Brain pericyte (primary cell): Measurements from ENCODE around the gene DUSP6.
A peak's percentile ranks its signal among the peaks of the same experiment; 100 is the strongest.

ENCODE experiments used
- DNase-seq: peaks from one replicate; pipeline ENCODE4 v3.0.0-alpha.2; 2012; ENCODE audit warnings: low read depth, low spot score

The DUSP6 gene, protein sequence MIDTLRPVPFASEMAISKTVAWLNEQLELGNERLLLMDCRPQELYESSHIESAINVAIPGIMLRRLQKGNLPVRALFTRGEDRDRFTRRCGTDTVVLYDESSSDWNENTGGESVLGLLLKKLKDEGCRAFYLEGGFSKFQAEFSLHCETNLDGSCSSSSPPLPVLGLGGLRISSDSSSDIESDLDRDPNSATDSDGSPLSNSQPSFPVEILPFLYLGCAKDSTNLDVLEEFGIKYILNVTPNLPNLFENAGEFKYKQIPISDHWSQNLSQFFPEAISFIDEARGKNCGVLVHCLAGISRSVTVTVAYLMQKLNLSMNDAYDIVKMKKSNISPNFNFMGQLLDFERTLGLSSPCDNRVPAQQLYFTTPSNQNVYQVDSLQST

GRCh38 chr12:89352492-89353187 lies at the start of gene DUSP6:
TSS of gene DUSP6 (minus strand) at chr12:89352501. CDS start at chr12:89352039, 462 bp downstream.
- DNase-seq: peak; percentile 86

DNA sequence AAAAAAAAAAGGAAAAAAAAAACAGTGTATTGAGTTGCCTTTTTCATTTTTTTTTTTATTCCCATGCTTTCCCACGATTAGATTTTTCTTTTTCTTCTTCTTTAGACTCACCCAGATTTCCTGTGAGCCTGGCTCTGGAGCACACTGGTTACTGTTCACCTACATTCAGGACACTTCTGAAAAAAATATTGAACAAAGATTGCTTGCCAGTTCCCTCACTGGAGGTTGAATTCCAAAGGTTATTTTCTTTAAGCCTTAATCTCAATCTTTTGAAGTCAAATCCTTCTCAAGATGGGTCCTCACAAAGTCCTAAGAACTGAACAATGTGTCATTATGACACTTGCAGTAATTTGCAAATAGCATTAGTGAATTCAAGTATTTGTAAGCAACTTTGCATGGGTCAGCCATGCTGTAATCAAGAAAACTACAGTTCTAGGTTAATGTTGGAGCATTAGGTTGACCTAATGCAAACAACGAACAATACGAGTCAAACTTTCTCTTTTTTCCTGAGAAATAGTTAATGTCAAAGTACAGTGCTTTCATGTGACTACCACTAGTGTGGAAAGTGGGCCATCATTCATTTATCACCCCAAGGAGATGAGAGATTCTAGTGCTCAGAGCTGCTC lies 49.2 kb upstream of the DUSP6 start:
- no peak for DNase-seq

DNA sequence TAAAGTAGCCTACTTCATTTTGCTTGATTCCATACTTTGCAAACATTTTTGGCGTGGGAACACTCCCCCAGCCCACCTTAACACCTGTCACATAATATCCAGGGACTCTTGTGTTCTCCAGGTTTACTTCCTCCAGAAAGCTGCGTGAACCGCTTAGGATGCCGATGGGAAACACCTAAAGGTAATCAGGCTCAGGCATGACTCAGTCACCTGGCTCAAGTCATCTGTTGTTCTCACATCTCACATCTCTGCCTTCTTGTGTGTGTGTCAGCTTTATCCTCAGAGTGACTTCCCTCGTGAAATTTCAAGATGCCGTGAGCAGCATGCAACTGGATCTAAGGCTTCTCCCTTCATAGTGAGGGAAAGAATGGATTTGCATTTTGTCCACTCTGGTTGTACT lies 48.1 kb upstream of the DUSP6 start:
- DNase-seq: no peak

DNA sequence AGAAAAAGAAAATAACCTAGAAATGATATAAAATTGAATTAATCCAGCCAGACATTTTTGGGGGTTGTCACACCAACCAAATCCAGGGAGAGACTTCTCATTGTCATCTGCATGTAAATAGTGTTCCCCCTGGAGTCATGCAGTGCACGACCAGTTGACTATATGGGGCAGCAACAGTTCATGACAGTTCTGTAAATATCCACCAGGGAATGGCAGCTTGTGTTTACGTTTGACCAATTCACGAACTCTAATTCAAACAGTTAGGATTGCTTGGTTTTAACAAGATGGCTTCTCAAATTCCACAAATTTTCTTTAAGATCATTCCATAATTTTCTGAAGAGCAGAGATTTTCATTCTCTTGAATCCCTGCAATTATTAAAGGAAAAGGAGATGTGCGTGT lies 43.4 kb upstream of the DUSP6 start:
- no peak for DNase-seq

GRCh38 chr12:89393551-89394121 lies 41.3 kb upstream of the DUSP6 start:
- no peak for DNase-seq

DNA sequence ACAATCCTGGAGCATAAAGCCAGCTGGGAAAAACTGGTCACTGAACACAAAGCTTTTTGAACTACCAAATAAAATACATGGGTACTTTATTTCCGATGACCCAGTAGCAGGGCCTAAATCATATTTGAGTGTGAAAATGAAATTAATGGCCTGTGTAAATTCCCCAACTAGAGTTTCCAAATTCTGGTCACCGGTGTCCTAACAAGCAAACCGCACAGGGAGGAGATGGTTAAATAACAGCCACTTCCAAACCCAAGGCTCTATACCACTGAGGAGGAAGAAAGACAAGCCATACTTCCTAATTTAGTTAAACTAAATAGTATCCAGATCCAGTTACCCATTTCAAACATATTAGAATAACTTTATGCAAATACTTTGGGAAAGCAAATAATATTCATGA lies 40.1 kb upstream of the DUSP6 start:
- DNase-seq: no peak

GRCh38 chr12:89391726-89392336 lies 39.5 kb upstream of the DUSP6 start:
- no peak for DNase-seq

GRCh38 chr12:89390802-89391673 lies 38.7 kb upstream of the DUSP6 start:
- peak; percentile 22 for DNase-seq

DNA sequence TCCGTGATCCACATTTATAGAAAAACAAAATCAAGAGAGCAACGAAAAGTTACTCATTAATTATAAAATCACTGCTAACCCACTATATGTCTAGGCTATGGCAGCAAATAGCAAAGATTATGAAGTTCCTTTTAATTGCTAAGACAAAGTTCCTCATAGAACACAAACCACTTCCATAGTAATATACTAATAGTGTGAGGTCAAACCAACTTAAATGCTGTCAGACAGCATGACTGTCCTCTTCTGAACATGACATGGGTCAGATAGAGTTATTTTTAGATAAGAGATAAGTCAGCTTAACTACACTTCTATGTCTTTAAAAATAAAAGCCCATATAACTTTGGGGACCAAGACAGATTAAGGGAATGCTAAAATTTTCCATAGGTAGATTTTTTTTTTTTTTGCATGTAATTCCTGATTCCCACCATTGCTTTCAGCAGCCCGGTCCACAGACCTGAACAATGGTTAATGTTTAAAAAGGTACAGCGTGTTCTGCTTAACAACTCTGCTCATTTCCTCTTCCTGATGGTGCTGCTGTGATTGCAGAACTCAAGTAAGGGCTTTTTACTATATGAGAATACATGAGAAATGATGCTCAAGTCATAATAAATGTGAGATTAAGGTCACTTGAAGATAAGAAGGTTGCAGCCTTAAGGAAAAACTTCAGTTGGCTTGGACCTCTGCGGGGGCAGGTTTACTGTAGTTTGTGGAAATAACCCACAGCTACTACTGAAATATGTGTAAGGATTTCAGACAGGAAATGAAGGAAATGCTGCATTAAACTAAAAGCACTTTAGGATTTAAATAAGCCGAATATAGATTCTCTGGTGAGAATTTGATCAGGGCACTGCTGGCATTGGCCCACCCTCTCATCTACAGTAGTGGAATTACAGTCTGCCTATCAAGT lies 37.7 kb upstream of the DUSP6 start:
- DNase-seq: no peak

GRCh38 chr12:89386138-89386537 lies 33.8 kb upstream of the DUSP6 start:
- no peak for DNase-seq

- no peak for DNase-seq
Measured at GRCh38 chr12:89384807-89385206, 32.5 kb upstream of the DUSP6 start.

DNA sequence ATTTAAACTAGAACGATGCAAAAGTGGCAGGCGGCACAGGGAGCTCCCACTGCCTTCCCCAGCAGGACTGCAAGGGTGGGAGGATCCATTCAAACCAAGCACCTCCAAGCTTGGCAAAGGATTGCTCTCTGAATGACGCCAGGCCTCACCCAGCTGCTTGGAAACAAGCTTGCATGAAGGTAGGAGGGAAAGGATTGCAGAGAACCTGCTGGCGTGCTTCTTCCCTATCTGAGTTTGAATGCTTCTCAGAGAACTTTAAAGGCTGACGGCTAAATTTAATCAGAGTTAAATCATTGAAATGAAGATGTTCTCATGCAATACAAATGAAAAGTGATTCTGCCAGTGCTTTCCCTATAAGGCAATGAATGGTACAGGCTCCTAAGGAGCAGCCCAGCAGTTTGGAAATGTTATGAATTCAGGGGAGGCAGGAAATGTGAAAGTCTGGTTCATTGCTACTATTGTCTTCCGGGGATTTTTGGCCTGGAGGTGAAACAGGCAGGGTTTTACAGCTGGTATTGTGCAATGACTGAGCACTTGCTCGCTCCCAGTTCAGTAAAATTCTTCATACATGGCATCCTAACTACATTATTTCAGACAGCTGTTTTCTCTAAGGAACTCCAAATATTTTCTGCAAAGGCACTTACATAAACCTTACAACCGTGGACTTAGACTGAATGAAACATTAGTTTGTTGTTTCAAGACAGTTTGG lies 31.9 kb upstream of the DUSP6 start:
- DNase-seq: peak; percentile 37

- no peak for DNase-seq
Measured at GRCh38 chr12:89383235-89384049, 31.1 kb upstream of the DUSP6 start.

DNA sequence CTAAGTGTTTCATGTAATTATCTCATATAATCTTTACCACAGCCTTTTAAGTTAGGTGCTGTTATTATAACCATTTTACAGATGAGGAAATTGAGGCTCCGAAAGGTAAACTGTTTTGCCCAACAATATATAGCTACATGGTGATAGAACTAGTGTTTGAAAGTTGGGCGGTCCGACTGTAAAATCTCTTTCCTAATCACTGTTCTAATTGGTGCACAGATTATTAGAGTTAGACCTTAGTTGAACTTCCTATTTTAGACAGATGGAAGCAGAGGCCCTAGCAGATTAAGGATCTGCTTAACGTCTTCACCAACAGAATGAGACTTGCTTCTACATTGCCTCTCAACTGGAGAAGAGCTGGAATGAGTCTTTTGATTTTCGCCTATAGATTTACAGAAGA lies 30.0 kb upstream of the DUSP6 start:
- no peak for DNase-seq

- no peak for DNase-seq
Measured at GRCh38 chr12:89379839-89380467, 27.7 kb upstream of the DUSP6 start.

- DNase-seq: no peak
Measured at GRCh38 chr12:89379148-89379838, 27.0 kb upstream of the DUSP6 start.

- DNase-seq: no peak
Measured at GRCh38 chr12:89376844-89377243, 24.5 kb upstream of the DUSP6 start.
